ENCODE measurements around the gene PI4K2B.
A peak's percentile ranks its signal among the peaks of the same experiment; 100 is the strongest.
"Not testable (repeated sequence)": the region's sequence is repeated elsewhere in the genome, so short reads cannot be mapped to it uniquely, and the experiment has no call there.

PI4K2B gene

GRCh38 chr4:25229804-25230203 lies 4.0 kb upstream of the PI4K2B start:
- TF ChIP-seq CTCF (IDR thresholded peaks at IDR 0.05; ENCODE audit: borderline replicate concordance, control extremely low read depth, extremely low read depth, insufficient read depth, missing control alignments), result no peak
- in situ Hi-C loops (cut with MboI; ENCODE audit: low sequenced_read_pairs, unreplicated experiment), result no loop called here
- no peak for DNase-seq (ENCODE audit: low spot score)

GRCh38 chr4:25233194-25233593 lies 639 bp upstream of the PI4K2B start:
- no peak for DNase-seq (ENCODE audit: low spot score)
- TF ChIP-seq CTCF (IDR thresholded peaks at IDR 0.05; ENCODE audit: borderline replicate concordance, control extremely low read depth, extremely low read depth, insufficient read depth, missing control alignments), result no peak
- in situ Hi-C loops (cut with MboI; ENCODE audit: low sequenced_read_pairs, unreplicated experiment), result no loop called here

GRCh38 chr4:25234390-25235370 lies 847 bp downstream of the PI4K2B start:
- TF ChIP-seq CTCF (IDR thresholded peaks at IDR 0.05; ENCODE audit: borderline replicate concordance, control extremely low read depth, extremely low read depth, insufficient read depth, missing control alignments), result peak; percentile 37
- in situ Hi-C loops (cut with MboI; ENCODE audit: low sequenced_read_pairs, unreplicated experiment), result no loop called here
- peak; percentile 75 for DNase-seq (ENCODE audit: low spot score)

- in situ Hi-C loops (cut with MboI; ENCODE audit: low sequenced_read_pairs, unreplicated experiment), result no loop called here
- no peak for TF ChIP-seq CTCF (IDR thresholded peaks at IDR 0.05; ENCODE audit: borderline replicate concordance, control extremely low read depth, extremely low read depth, insufficient read depth, missing control alignments)
- DNase-seq (ENCODE audit: low spot score), result no peak
These were observed 1.6 kb downstream of the PI4K2B start for GRCh38 chr4:25235401-25235800.

GRCh38 chr4:25236030-25236429 lies 2.2 kb downstream of the PI4K2B start:
- DNase-seq (ENCODE audit: low spot score); in situ Hi-C loops (cut with MboI; ENCODE audit: low sequenced_read_pairs, unreplicated experiment): not testable (repeated sequence)

GRCh38 chr4:25236971-25237370 lies 3.1 kb downstream of the PI4K2B start:
- no peak for TF ChIP-seq CTCF (IDR thresholded peaks at IDR 0.05; ENCODE audit: borderline replicate concordance, control extremely low read depth, extremely low read depth, insufficient read depth, missing control alignments)
- no peak for DNase-seq (ENCODE audit: low spot score)
- in situ Hi-C loops (cut with MboI; ENCODE audit: low sequenced_read_pairs, unreplicated experiment), result no loop called here

GRCh38 chr4:25238052-25238451 lies 4.2 kb downstream of the PI4K2B start:
- TF ChIP-seq CTCF (IDR thresholded peaks at IDR 0.05; ENCODE audit: borderline replicate concordance, control extremely low read depth, extremely low read depth, insufficient read depth, missing control alignments), result no peak
- DNase-seq (ENCODE audit: low spot score), result no peak
- in situ Hi-C loops (cut with MboI; ENCODE audit: low sequenced_read_pairs, unreplicated experiment), result no loop called here

- DNase-seq (ENCODE audit: low spot score); in situ Hi-C loops (cut with MboI; ENCODE audit: low sequenced_read_pairs, unreplicated experiment): not testable (repeated sequence)
These were observed 5.7 kb downstream of the PI4K2B start for GRCh38 chr4:25239528-25239927.

- DNase-seq (ENCODE audit: low spot score); in situ Hi-C loops (cut with MboI; ENCODE audit: low sequenced_read_pairs, unreplicated experiment): not testable (repeated sequence)
These were observed 6.9 kb downstream of the PI4K2B start for GRCh38 chr4:25240754-25241210.

- DNase-seq (ENCODE audit: low spot score); in situ Hi-C loops (cut with MboI; ENCODE audit: low sequenced_read_pairs, unreplicated experiment): not testable (repeated sequence)
These were observed 8.4 kb downstream of the PI4K2B start for GRCh38 chr4:25242195-25242594.
